ENCODE results near the gene GRIK5. TPM values are rescaled to one million over a fixed set of nuclear protein-coding genes. Genes with fewer than 3 reads are reported as not detected.

The GRIK5 gene
- total and polyA plus RNA-seq, 2 of the 8 experiments (the other 6 are each of a cell fraction or from before 2014, with no cell fraction given) = 17.8 to 42.9 TPM

DNA sequence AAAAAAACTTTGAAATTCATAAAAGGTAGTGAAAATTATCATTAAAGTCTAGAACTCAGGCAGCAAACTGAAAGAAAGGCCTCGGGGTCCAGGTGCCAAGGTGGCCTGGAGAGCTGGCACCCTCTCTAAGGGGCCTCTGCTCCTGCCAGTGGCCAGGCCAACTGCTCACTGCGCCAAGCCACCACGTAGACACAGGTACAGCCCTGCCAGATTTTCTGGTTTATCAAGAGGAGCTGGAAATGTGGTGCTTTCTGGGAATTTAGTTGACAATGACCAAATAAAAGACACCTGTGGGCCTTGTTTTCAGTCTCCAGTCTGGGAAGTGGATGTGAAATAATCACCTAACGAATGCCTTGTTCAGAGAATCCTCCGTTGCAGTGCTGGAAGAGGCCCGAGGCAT, 28.8 kb upstream of the GRIK5 start (continued):
- TF ChIP-seq JUND (IDR thresholded peaks at IDR 0.05; ENCODE audit: low read length) (no peak), RXRA (IDR thresholded peaks at IDR 0.05; ENCODE audit: insufficient read depth, low read depth, low read length) (no peak), CBX5 (IDR thresholded peaks at IDR 0.05; ENCODE audit: low read depth, low read length) (no peak), KDM5A (IDR thresholded peaks at IDR 0.05; ENCODE audit: low read length) (no peak)
